Measurements from ENCODE around the gene MAPKAPK3.

DNA sequence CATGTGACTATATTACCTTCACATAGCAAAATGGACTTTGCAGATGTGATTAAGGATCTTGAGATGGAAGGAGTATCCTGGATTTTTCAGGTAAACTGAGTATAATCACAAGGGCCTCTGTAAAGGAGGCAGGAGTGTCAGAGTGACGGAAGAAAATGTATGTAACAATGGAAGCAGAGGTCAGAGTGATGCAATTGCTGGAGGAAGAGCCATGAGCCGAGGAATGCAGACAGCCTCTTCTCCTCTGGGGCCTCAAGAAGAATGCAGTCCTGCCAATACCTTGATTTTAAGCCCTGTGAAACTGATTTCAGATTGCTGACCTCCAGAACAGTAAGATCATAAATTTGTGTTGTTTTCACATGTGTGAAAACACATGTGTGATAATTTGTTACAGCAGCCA, 32.6 kb upstream of the MAPKAPK3 start:
- no peak for TF ChIP-seq POLR2A (IDR thresholded peaks at IDR 0.05; ENCODE audit: low read length)
- TF ChIP-seq GATA1 (IDR thresholded peaks at IDR 0.05; ENCODE audit: low read depth, low read length) = no peak
